SH-SY5Y (cell line): ENCODE results near the gene SLC16A12.

Source experiments
- GATA2 ChIP-seq: IDR thresholded peaks from 2 replicates; pipeline ENCODE4 v1.6.1; 2011; ENCODE audit warnings: mild to moderate bottlenecking, low read depth, low read length
- GATA3 ChIP-seq: IDR thresholded peaks from 2 replicates; pipeline ENCODE4 v1.6.1; 2011; ENCODE audit warnings: low read depth, mild to moderate bottlenecking, low read length, moderate library complexity

DNA sequence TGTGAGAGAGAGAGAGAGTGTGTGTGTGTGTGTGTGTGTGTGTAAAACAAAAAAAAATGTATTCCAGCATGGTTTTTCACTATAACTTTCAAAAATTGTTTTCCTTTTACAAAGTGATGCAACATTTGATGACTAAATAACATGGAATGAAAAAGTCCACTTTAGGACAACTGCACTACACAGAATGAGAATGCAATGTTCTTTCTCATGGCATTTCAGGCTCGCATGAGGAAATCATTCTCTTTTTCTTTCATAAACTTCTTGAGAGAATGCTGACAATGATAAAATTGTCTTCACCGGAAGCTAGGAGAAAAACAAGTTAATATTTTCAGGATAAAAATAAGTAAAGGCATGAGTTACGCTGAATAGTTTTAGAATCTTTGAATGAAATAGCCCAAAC, 53.7 kb downstream of the SLC16A12 start:
- TF ChIP-seq GATA2 = no peak
- no peak for TF ChIP-seq GATA3
